H1 (cell line): ENCODE measurements around the gene BCAP31. TPM values are rescaled to one million over a fixed set of nuclear protein-coding genes. Genes with fewer than 3 reads are reported as not detected.

Experiments
- CTCF ChIA-PET: fragments of 300-600 bp; sonication (Branson Sonifier 250); formaldehyde crosslinking; loops from one replicate; lab custom pipeline; 2021; ENCODE audit not compliant: partially characterized antibody; lab: Charles Lee
- POLR2A ChIA-PET: fragments of 300-600 bp; sonication (Branson Sonifier 250); formaldehyde crosslinking; loops from one replicate; lab custom pipeline; 2021; ENCODE audit warnings: inconsistent platforms; ENCODE audit not compliant: partially characterized antibody; lab: Charles Lee
- DNase-seq, 2 experiments: peaks; one replicate each; pipeline versions ENCODE4 v3.0.0 to v3.0.0-alpha.2; 2010 to 2022; ENCODE audit warnings: low spot score in 2 of 2, low read depth in 1 of 2, mixed read lengths in 1 of 2
- FAIRE-seq: peaks from 2 replicates; lab custom pipeline; 2011; peaks lifted over from hg19 to GRCh38; lab: Jason Lieb, UNC
- H2AFZ ChIP-seq: 2 replicates; pipeline ENCODE4 v1.8.1; 2012; ENCODE audit warnings: low read length, inconsistent platforms
- H2AK5ac ChIP-seq: 2 replicates; pipeline ENCODE4 v1.6.1; 2013; ENCODE audit warnings: low read depth, low read length
- H2BK120ac ChIP-seq: replicated peaks from 2 replicates; pipeline ENCODE3; 2013; ENCODE audit warnings: low read depth, low read length, inconsistent platforms
- H2BK12ac ChIP-seq: 2 replicates; pipeline ENCODE4 v1.6.1; 2013; ENCODE audit warnings: low read depth, low read length
- H2BK15ac ChIP-seq: 2 replicates; pipeline ENCODE4 v1.6.1; 2013; ENCODE audit warnings: low read length
- H2BK20ac ChIP-seq: 2 replicates; pipeline ENCODE4 v1.6.1; 2013; ENCODE audit warnings: low read length
- H2BK5ac ChIP-seq: 2 replicates; pipeline ENCODE4 v1.6.1; 2013; ENCODE audit warnings: low read depth, low read length
- H3K14ac ChIP-seq: 2 replicates; pipeline ENCODE4 v1.6.1; 2013; ENCODE audit warnings: inconsistent platforms; ENCODE audit not compliant: insufficient read length
- H3K18ac ChIP-seq: 2 replicates; pipeline ENCODE4 v1.6.1; 2013; ENCODE audit warnings: low read length; ENCODE audit errors: extremely low read depth
- H3K23ac ChIP-seq: 2 replicates; pipeline ENCODE4 v1.6.1; 2013; ENCODE audit warnings: inconsistent platforms; ENCODE audit not compliant: insufficient read length
- H3K23me2 ChIP-seq: 2 replicates; pipeline ENCODE4 v1.6.1; 2013; ENCODE audit warnings: low read depth, low read length
- H3K27ac ChIP-seq: 2 replicates; pipeline ENCODE4 v1.6.1; 2011; ENCODE audit warnings: low read depth, low read length, inconsistent platforms
- H3K27me3 ChIP-seq, 4 experiments: replicated peaks in 1 of 4; 1 replicate in 1 of 4; 2 replicates in 3 of 4; pipeline versions ENCODE4 v1.6.1 to v1.8.1; 2011 to 2013; ENCODE audit warnings: low read length in 3 of 4, mild to moderate bottlenecking in 3 of 4, inconsistent platforms in 2 of 4, mixed read lengths in 2 of 4, moderate library complexity in 1 of 4; ENCODE audit not compliant: control insufficient read depth in 3 of 4, insufficient read depth in 3 of 4; ENCODE audit errors: extremely low read depth in 1 of 4
- H3K36me3 ChIP-seq, 4 experiments: 2 replicates each; pipeline versions ENCODE4 v1.6.1 to v1.8.1; 2011 to 2013; ENCODE audit warnings: mild to moderate bottlenecking in 4 of 4, low read length in 3 of 4, moderate library complexity in 2 of 4, control low read depth in 1 of 4, inconsistent platforms in 1 of 4; ENCODE audit not compliant: insufficient read depth in 4 of 4, control insufficient read depth in 2 of 4
- H3K4ac ChIP-seq: replicated peaks from 2 replicates; pipeline ENCODE3; 2013; ENCODE audit warnings: low read length, low read depth, mixed read lengths, inconsistent platforms; ENCODE audit not compliant: insufficient read length
- H3K4me1 ChIP-seq, 4 experiments: replicated peaks in 1 of 4; 1 replicate in 1 of 4; 2 replicates in 3 of 4; pipeline versions ENCODE4 v1.6.1 to v1.8.1; 2011 to 2013; ENCODE audit warnings: low read length in 3 of 4, inconsistent platforms in 2 of 4, mixed read lengths in 1 of 4; ENCODE audit not compliant: insufficient read depth in 4 of 4, control insufficient read depth in 3 of 4
- H3K4me2 ChIP-seq, 2 experiments: 2 replicates each; pipeline versions ENCODE4 v1.6.1 to v1.8.1; 2011 to 2013; ENCODE audit warnings: low read depth in 2 of 2, low read length in 2 of 2, control low read depth in 1 of 2, inconsistent platforms in 1 of 2, mild to moderate bottlenecking in 1 of 2; ENCODE audit not compliant: insufficient read depth in 1 of 2
- H3K4me3 ChIP-seq, 4 experiments: fragments of 200-600, 300-600 bp in 1 of 4; sonication (generic), shearing (Covaris generic), sonication (Bioruptor Twin) in 1 of 4; 2 replicates each; pipeline versions ENCODE4 v1.5.1 to v1.8.1; 2011 to 2016; ENCODE audit warnings: low read length in 4 of 4, low read depth in 3 of 4, control low read depth in 2 of 4, inconsistent platforms in 2 of 4, mild to moderate bottlenecking in 2 of 4, mixed read lengths in 1 of 4, moderate library complexity in 1 of 4; ENCODE audit not compliant: insufficient read depth in 2 of 4; ENCODE audit errors: extremely low read depth in 1 of 4
- H3K56ac ChIP-seq: replicated peaks from 2 replicates; pipeline ENCODE3; 2013; ENCODE audit warnings: low read depth, mild to moderate bottlenecking, mixed read lengths, low read length, inconsistent platforms; ENCODE audit not compliant: insufficient read length
- H3K79me1 ChIP-seq: 2 replicates; pipeline ENCODE4 v1.6.1; 2013; ENCODE audit warnings: low read depth, low read length, control low read depth
- H3K79me2 ChIP-seq, 2 experiments: 2 replicates each; pipeline versions ENCODE4 v1.6.1 to v1.8.1; 2012 to 2013; ENCODE audit warnings: low read length in 2 of 2, mild to moderate bottlenecking in 2 of 2, inconsistent platforms in 1 of 2; ENCODE audit not compliant: insufficient read depth in 2 of 2, control insufficient read depth in 1 of 2
- H3K9ac ChIP-seq, 4 experiments: replicated peaks in 1 of 4; 1 replicate in 1 of 4; 2 replicates in 3 of 4; pipeline versions ENCODE4 v1.6.1 to v1.8.1; 2011 to 2013; ENCODE audit warnings: low read depth in 3 of 4, low read length in 3 of 4, control low read depth in 2 of 4, mild to moderate bottlenecking in 2 of 4, moderate library complexity in 2 of 4, inconsistent platforms in 1 of 4; ENCODE audit errors: extremely low read depth in 1 of 4
- H3K9me3 ChIP-seq, 2 experiments: 2 replicates each; pipeline versions ENCODE4 v1.6.1 to v1.8.1; 2012 to 2013; ENCODE audit warnings: mild to moderate bottlenecking in 2 of 2, moderate library complexity in 2 of 2, control low read depth in 1 of 2, inconsistent platforms in 1 of 2, low read depth in 1 of 2, low read length in 1 of 2, mixed read lengths in 1 of 2; ENCODE audit not compliant: insufficient read depth in 2 of 2
- H4K20me1 ChIP-seq, 2 experiments: replicated peaks in 1 of 2; 2 replicates each; pipeline versions ENCODE3 to v1.8.1; 2011 to 2013; ENCODE audit warnings: inconsistent platforms in 2 of 2, low read length in 2 of 2, mild to moderate bottlenecking in 1 of 2; ENCODE audit not compliant: insufficient read depth in 2 of 2, control insufficient read depth in 1 of 2
- H4K5ac ChIP-seq: 2 replicates; pipeline ENCODE4 v1.6.1; 2013; ENCODE audit warnings: low read length, low read depth, mixed read lengths, inconsistent platforms; ENCODE audit not compliant: insufficient read length
- H4K8ac ChIP-seq: 2 replicates; pipeline ENCODE4 v1.8.0; 2013; ENCODE audit warnings: mild to moderate bottlenecking, moderate library complexity, low read length, inconsistent platforms; ENCODE audit not compliant: insufficient read depth; ENCODE audit errors: extremely low read depth
- H4K91ac ChIP-seq: replicated peaks from 2 replicates; pipeline ENCODE3; 2013; ENCODE audit warnings: low read length, mixed read lengths, inconsistent platforms; ENCODE audit not compliant: insufficient read length
- CBX5 ChIP-seq: fragments of 300-800, 300-1000 bp; sonication (generic); IDR thresholded peaks from 2 replicates; pipeline ENCODE4 v1.7.1; 2016; ENCODE audit warnings: antibody characterized with exemption, low read length, low read depth
- CHD1 ChIP-seq: IDR thresholded peaks from 2 replicates; pipeline ENCODE4 v1.6.1; 2012; ENCODE audit warnings: low read depth, low read length, improper control_type of control experiment
- CHD2 ChIP-seq: IDR thresholded peaks from 2 replicates; pipeline ENCODE4 v1.6.1; 2012; ENCODE audit warnings: low read length, improper control_type of control experiment
- CREB1 ChIP-seq: IDR thresholded peaks from 2 replicates; pipeline ENCODE4 v1.6.1; 2012; ENCODE audit warnings: inconsistent platforms
- CTCF ChIP-seq, 3 experiments: IDR thresholded peaks; 1 replicate in 2 of 3; 2 replicates in 1 of 3; pipeline versions ENCODE4 v1.5.1 to v1.6.1; 2011; ENCODE audit warnings: low read length in 3 of 3, mild to moderate bottlenecking in 3 of 3, inconsistent platforms in 2 of 3, low read depth in 1 of 3, moderate library complexity in 1 of 3; ENCODE audit not compliant: insufficient read depth in 1 of 3; ENCODE audit errors: control extremely low read depth in 1 of 3
- FOSL1 ChIP-seq: IDR thresholded peaks from 2 replicates; pipeline ENCODE4 v1.6.1; 2011; ENCODE audit warnings: mild to moderate bottlenecking, low read depth, low read length, moderate library complexity; ENCODE audit not compliant: insufficient read depth
- POU5F1 ChIP-seq: IDR thresholded peaks from 2 replicates; pipeline ENCODE4 v1.6.1; 2011; ENCODE audit warnings: low read depth, mild to moderate bottlenecking, low read length, moderate library complexity
- RBBP5 ChIP-seq: IDR thresholded peaks from 2 replicates; pipeline ENCODE4 v1.7.1; 2012; ENCODE audit warnings: low read depth, mild to moderate bottlenecking, inconsistent platforms, low read length, moderate library complexity, borderline replicate concordance
- SIN3A ChIP-seq, 2 experiments: IDR thresholded peaks in 1 of 2; conservative IDR thresholded peaks in 1 of 2; 2 replicates each; pipeline ENCODE4 v1.6.1; 2011 to 2012; ENCODE audit warnings: low read length in 2 of 2, improper control_type of control experiment in 1 of 2, low read depth in 1 of 2, mild to moderate bottlenecking in 1 of 2
- SUZ12 ChIP-seq: fragments of 200-600 bp; sonication (generic); IDR thresholded peaks from 2 replicates; pipeline ENCODE4 v1.6.1; 2012; ENCODE audit warnings: mild to moderate bottlenecking, inconsistent platforms, low read length, moderate library complexity, mixed read lengths
- WGBS, 2 experiments: shearing (Covaris generic) in 1 of 2; methylation state at CpG; one replicate each; pipeline versions ENCODE4 v1.1.6 to v1.1.7; 2013 to 2015; ENCODE audit warnings: low lambda C conversion rate in 2 of 2, mixed read lengths in 2 of 2, inconsistent platforms in 1 of 2, low coverage in 1 of 2, missing lambda C conversion rate in 1 of 2; ENCODE audit not compliant: insufficient replicate concordance in 2 of 2, insufficient coverage in 1 of 2, insufficient read length in 1 of 2; ENCODE audit errors: extremely low coverage in 1 of 2, missing lambda C conversion rate in 1 of 2; 5-methylcytosine and 5-hydroxymethylcytosine counted together
- polyA plus RNA-seq, 7 experiments: library from polyadenylated mRNA; depleted of rRNA in 3 of 7; stranded (reverse) in 5 of 7; unstranded in 2 of 7; fragments of >200 nt in 5 of 7; fragments of 200-250 nt in 2 of 7; gene quantifications; 1 replicate in 5 of 7; 2 replicates in 1 of 7; 4 replicates in 1 of 7; pipeline versions ENCODE4 v1.2.1 to v1.2.3, GENCODE V29; 2011 to 2013; ENCODE audit warnings: missing spikeins in 2 of 7, mixed read lengths in 2 of 7
- total RNA-seq: library from RNA; stranded (reverse); fragmentation: NEBNext Ultra II Directional; extraction: Animal tissue kit (Norgen Biotek cat#: 25700); gene quantifications from 2 replicates; pipeline ENCODE4 v1.2.1, GENCODE V29; 2021

The BCAP31 gene
- total and polyA plus RNA-seq, 2 of the 8 experiments (the other 6 are each of a cell fraction or from before 2014, with no cell fraction given), result 136 to 159 TPM

- Histone ChIP-seq H3K18ac (no peak overlapping the region), H3K27me3 (no peaks in the 10 kb centered on the region), H3K4me2 (no peak overlapping the region), H3K23me2 (no peaks in the 10 kb centered on the region), H3K4me1 (peaks cover 0 to 4% (median 0%) of the 10 kb centered on the region in 4 experiments; a peak in 3 of 7 replicates), H2AFZ (no peak overlapping the region), H4K5ac (no peak overlapping the region), H3K23ac (no peak overlapping the region), H3K79me2 (no peaks in the 10 kb centered on the region), H2BK20ac (no peak overlapping the region), H2BK12ac (no peak overlapping the region), H3K36me3 (no peaks in the 10 kb centered on the region), H2BK120ac (no peak overlapping the region), H3K27ac (no peak overlapping the region), H2BK15ac (no peak overlapping the region), H3K9ac (no peak overlapping the region), H3K14ac (no peak overlapping the region), H2BK5ac (no peak overlapping the region), H3K4me3 (no peak overlapping the region), H3K9me3 (no peaks in the 10 kb centered on the region), H4K91ac (no peak overlapping the region), H3K79me1 (no peaks in the 10 kb centered on the region), H4K20me1 (no peaks in the 10 kb centered on the region), H3K4ac (no peak overlapping the region), H3K56ac (no peak overlapping the region), H2AK5ac (no peak overlapping the region), H4K8ac (no peak overlapping the region)
- ChIA-PET POLR2A (interaction anchor here (1.0 to 2.4 kb wide), 2 partner anchors 14 to 114 kb away, joined by 3 to 5 read pairs; no protein-coding TSS in a partner anchor), CTCF (interaction anchor here (0.6 kb wide), 1 partner anchor 72 kb away, joined by 3 read pairs; no protein-coding TSS in a partner anchor)
- FAIRE-seq, result no peak
- no peak for DNase-seq
- WGBS, 2 experiments, result 93% methylated on average over 3 of the region's 15 CpGs; no CpG with 5 or more reads in 1 of the 2 experiments
- no peak for TF ChIP-seq CREB1
- no peak for TF ChIP-seq SIN3A (conservative IDR thresholded peaks at IDR 0.05 in 1 of 2, IDR thresholded peaks at IDR 0.05 in 1 of 2; ENCODE audit: low read depth in 1 of 2, low read length in 2 of 2)
- no peak for TF ChIP-seq RBBP5
- no peak for TF ChIP-seq FOSL1
- no peak for TF ChIP-seq CHD2
- TF ChIP-seq CBX5, result no peak
- no peak for TF ChIP-seq SUZ12
- TF ChIP-seq CHD1, result no peak
- TF ChIP-seq CTCF (IDR thresholded peaks at IDR 0.05; ENCODE audit: control extremely low read depth in 1 of 3, insufficient read depth in 1 of 3, low read depth in 1 of 3, low read length in 3 of 3), result no peak
- TF ChIP-seq POU5F1, result no peak
Measured at GRCh38 chrX:153733651-153734240, 9.6 kb upstream of the BCAP31 start.
